ES-I3 (cell line): Measurements from ENCODE around the gene RBP5.
A peak's percentile ranks its signal among the peaks of the same experiment; 100 is the strongest.

Experiments
- H3K36me3 ChIP-seq: 2 replicates; pipeline ENCODE4 v1.6.1; 2013; ENCODE audit warnings: mild to moderate bottlenecking, low read length, control low read depth, moderate library complexity; ENCODE audit not compliant: insufficient read depth
- H3K4me1 ChIP-seq: 2 replicates; pipeline ENCODE4 v1.6.1; 2013; ENCODE audit warnings: mild to moderate bottlenecking, control low read depth, low read length; ENCODE audit not compliant: insufficient read depth
- H3K9ac ChIP-seq: 2 replicates; pipeline ENCODE4 v1.6.1; 2013; ENCODE audit warnings: low read depth, mild to moderate bottlenecking, low read length, moderate library complexity
- H3K9me3 ChIP-seq: 2 replicates; pipeline ENCODE4 v1.6.1; 2013; ENCODE audit warnings: mild to moderate bottlenecking, low read length, moderate library complexity; ENCODE audit not compliant: control insufficient read depth, insufficient read depth

The RBP5 gene

DNA sequence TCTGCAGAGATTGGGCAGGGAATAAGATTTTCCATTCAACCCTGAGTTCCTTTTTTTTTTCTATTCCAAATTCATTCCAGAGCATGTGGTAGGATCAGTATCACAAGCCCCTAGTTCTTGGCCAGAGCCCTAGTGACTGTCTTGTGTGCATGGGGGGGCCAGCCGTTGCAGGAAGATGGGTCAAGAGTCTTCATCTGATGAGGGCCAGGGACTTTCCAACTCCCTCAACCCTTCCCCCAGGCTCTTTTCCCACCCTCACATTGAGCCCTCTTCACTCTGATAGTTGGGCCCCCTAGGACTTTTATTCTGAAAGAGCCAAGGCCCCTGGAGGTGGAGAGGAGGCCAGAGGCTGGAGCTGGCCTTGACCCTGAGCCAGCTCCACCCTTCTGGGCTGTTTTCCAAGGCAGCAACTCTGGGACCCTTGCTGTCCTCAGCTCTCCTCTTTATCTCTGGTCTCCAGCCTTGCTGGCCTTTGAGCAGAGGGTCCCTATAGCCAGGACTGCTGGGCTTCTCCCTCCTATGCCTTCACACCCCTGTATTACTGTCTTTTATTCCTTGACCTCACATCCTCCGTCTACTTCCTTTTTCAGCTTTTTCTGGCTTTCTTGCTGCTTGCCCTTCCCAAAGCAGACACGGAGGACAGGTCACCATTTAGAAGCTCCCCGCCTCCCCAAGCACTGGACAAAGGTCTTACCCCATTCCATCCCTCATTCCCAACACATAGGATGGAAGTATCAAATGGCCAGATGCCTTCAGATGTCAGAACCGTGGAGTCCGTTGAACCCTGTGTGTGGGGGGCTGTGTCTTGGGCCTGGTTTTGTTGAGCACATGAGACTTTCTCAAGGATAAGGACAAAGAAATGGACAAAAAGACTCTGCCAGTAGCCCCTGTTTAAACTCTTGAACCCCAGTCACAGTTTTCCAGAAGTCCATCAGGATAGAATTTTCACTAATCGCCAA, 5.6 kb downstream of the RBP5 start:
- H3K9me3 ChIP-seq = no peaks in the 10 kb centered on the region
- no peak overlapping the region for H3K9ac ChIP-seq
- no peaks in the 10 kb centered on the region for H3K36me3 ChIP-seq
- peaks cover 9% of the 10 kb centered on the region; the same call in 1 of the 2 replicates for H3K4me1 ChIP-seq

DNA sequence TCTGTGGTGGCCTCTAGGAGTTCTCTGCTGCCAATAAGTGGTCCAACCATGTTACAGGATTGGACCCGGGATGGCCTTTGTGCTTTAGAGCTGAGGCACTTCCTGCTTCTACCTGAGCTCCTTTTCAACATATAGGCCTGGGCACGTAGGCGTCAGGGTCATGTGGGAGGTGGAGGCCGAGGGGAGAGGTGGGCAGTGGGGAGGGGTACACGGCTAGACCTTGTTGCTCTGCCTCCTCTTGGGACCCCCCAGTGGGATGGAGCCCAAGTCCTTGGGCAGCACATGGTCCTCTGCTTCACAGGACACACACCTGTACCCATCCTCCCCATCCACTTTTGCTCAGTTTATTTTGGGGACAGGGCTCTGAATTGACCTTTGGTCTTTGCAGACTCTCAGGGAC, 7.4 kb downstream of the RBP5 start:
- H3K36me3 ChIP-seq = no peaks in the 10 kb centered on the region
- H3K9ac ChIP-seq = no peak overlapping the region
- H3K4me1 ChIP-seq = peaks cover 5% of the 10 kb centered on the region; the same call in 1 of the 2 replicates
- H3K9me3 ChIP-seq = no peaks in the 10 kb centered on the region

DNA sequence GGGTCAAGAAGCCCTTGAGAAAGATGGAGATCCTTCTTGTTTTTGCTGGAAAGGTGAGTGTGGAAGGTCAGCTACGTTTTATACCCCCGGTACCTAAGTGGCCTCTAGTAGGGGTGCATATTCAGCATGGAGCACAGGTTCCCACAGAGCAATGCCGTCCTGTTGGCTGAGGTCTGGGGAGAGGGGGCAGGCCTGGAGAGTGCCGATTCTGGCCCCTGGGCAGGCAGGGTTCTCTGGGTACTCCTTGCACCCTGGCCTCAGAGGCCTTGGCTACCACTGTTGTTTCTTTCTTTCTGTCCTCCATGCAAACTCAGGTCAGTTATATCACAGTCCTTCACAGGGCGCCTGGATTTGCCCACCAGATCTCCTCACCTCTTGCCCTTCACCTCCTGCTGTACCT, 8.5 kb downstream of the RBP5 start:
- Histone ChIP-seq H3K4me1 (peaks cover 5% of the 10 kb centered on the region; the same call in 1 of the 2 replicates), H3K36me3 (peaks cover 2% of the 10 kb centered on the region; the same call in 1 of the 2 replicates), H3K9ac (no peak overlapping the region), H3K9me3 (no peaks in the 10 kb centered on the region)

DNA sequence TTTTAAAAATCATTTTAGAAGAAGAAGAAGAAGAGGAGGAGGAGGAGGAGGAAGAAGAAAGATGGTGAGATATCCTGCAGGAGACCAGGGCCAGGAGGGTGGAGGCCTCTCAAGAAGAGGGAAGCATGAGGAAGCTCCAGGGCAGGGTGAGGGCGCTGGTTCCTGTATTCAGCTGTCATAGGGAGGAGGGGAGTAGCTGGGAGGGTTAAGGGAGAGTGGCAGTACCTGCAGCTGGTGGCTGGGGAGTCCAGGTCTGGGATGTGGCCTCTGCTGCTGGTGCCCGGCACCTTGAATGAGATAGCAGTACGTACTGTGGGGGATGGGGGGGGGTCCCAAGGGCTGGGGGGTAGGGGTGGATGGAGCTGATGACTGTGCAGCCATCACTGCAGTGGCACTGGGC, 9.8 kb downstream of the RBP5 start:
- Histone ChIP-seq H3K36me3 (peaks cover 2% of the 10 kb centered on the region; the same call in 1 of the 2 replicates), H3K9me3 (no peaks in the 10 kb centered on the region), H3K9ac (no peak overlapping the region), H3K4me1 (peaks cover 5% of the 10 kb centered on the region; the same call in 1 of the 2 replicates)

DNA sequence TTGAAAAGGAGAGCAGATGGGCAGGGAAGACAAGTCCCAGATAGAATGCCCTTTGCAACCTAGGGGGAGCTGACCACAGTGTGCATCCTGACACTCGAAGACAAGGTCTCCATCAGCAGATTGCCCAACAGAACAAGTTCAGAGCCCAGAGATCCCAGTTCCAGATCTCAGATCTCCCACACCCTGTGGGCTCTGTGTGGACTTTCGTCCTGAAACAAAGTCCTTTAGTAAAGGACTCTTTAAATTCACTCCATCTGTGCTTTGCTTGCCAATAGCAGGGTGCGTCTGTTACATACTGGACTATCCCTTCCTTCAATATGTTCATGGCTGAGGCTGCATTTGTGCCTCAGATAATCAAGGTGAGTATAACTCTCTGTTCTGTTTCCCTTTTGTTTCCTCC, 11.0 kb downstream of the RBP5 start:
- Histone ChIP-seq H3K9ac (no peak overlapping the region), H3K36me3 (peaks cover 2% of the 10 kb centered on the region; the same call in 1 of the 2 replicates), H3K4me1 (no peaks in the 10 kb centered on the region; the same call in 1 of the 2 replicates), H3K9me3 (no peaks in the 10 kb centered on the region)

DNA sequence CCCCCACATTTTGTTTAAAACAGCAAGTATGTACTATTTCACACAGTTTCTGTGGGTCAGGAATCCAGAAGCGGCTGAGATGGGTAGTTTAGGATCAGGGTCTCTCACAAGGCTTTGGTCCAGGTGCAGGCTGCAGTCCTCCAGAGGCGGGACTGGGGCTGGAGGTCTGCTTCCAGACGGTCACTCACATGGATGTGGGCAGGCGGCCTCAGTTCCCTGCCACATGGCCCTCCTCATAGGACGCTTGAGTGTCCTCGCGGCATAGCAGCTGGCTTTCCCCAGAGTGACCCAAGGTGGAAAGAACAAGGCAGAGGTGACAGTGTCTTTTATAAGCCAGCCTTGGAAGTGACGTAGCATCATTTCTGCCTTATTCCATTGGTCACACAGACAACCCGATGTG, 11.8 kb downstream of the RBP5 start:
- H3K9ac ChIP-seq = no peak overlapping the region
- no peaks in the 10 kb centered on the region; the same call in 1 of the 2 replicates for H3K4me1 ChIP-seq
- H3K9me3 ChIP-seq = no peaks in the 10 kb centered on the region
- peaks cover 2% of the 10 kb centered on the region; the same call in 1 of the 2 replicates for H3K36me3 ChIP-seq

DNA sequence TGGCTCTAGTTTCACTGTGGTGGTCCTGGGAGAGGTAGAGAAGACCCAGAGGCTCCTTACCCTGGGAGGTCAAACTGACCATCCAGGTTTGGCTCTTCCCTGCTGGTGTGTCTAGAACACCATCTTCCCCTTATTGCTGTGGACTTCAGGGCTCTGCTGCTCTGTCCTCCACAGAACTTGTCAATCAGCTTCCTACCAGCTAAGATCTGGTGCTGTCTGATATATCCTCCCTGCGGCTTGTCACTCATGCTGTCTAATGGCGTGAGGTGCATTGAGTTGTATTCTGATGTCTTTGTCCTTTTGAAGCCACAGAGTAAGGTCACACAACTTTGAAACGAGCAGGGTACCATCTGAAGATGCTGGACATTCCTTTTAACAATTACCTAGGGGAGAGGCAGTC, 12.5 kb downstream of the RBP5 start:
- no peaks in the 10 kb centered on the region for H3K9me3 ChIP-seq
- H3K36me3 ChIP-seq = peaks cover 2% of the 10 kb centered on the region; the same call in 1 of the 2 replicates
- H3K9ac ChIP-seq = no peak overlapping the region
- no peaks in the 10 kb centered on the region; the same call in 1 of the 2 replicates for H3K4me1 ChIP-seq

DNA sequence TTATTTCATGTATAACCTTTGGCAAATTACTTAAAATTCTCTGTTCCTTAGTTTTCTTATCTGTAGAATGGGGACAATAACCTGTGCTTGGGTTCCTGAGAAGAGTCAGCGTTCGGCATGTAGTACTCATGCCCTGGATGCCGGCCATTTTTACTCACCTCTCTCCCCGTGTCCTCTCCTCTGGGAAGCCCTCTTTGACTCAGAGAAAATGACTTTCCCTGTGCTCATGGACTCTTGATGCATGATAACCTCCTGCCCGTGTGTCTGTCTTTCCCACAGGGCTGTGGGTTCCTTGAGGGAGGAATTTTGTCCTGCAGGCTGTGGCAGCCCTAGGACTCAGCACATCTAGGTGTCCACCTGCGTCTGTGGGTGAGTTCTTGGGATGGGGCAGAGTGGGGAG, 13.8 kb downstream of the RBP5 start:
- Histone ChIP-seq H3K9ac (no peak overlapping the region), H3K4me1 (no peaks in the 10 kb centered on the region; the same call in 1 of the 2 replicates), H3K9me3 (no peaks in the 10 kb centered on the region), H3K36me3 (peaks cover 2% of the 10 kb centered on the region; the same call in 1 of the 2 replicates)

DNA sequence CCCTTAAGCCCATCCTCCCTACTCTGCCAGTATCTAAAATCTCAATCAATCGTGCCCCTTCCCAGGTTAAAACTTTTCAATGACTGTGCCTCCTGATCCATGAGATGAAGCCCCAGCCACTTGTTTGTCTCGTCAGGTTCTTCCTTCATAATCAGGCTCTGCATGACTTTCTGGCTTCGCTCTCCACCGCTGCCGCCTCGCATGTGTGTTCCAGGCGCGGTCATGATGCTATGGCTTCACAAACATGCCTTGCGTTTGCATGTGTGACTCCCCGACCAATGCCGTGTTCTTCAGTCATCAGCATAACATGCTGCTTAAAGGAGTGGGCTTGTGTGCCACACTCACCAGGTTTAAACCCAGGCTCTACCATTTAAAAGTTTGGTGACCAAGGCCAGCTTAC, 14.7 kb downstream of the RBP5 start:
- H3K9me3 ChIP-seq = no peaks in the 10 kb centered on the region
- peaks cover 2% of the 10 kb centered on the region; the same call in 1 of the 2 replicates for H3K36me3 ChIP-seq
- H3K9ac ChIP-seq = no peak overlapping the region
- H3K4me1 ChIP-seq = no peaks in the 10 kb centered on the region; the same call in 1 of the 2 replicates

DNA sequence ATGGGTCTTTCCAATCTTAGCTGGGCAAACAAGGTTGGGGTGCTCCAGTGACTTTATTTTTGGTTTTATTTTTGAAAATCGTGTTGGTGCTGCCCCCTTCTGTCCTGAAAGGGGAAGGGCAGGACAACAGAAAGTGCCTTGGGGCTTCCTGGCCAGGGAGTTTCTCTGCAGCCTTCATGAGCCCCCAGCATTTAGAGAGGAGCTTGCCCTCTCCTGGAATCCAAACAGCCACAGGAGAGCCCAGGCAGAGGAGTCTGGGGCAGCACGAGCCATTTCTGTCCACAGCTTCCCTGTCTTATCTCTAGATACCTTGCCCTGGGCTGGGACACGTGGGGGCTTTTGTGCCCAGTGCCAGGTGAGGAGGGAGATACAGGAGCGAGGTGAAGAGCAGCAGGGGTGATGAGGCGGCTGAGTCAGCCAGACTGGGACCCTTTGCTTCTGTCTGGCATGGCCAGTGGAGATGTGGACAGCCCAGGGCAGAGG, 15.3 kb downstream of the RBP5 start:
- H3K9ac ChIP-seq = no peak overlapping the region
- H3K4me1 ChIP-seq = no peaks in the 10 kb centered on the region; the same call in 1 of the 2 replicates
- no peaks in the 10 kb centered on the region for H3K9me3 ChIP-seq
- H3K36me3 ChIP-seq = peaks cover 2% of the 10 kb centered on the region; the same call in 1 of the 2 replicates

DNA sequence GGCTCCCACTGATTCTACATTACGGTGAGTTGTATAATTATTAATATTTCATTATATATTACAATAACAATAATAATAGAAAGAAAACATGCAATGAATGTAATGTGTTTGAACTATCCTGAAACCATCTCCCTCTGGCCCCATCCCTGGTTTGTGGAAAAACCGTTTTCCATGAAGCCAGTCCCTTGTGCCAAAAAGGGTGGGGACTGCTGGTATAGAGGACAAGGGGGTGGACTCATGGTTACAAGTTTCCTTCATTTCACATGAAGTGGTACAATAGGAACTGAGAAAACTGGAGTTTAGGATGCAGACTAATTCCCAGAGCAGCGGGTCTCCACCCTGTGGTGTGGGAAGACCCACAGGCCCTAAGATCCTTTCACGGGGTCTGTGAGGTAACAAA, 16.6 kb downstream of the RBP5 start:
- H3K9me3 ChIP-seq = no peaks in the 10 kb centered on the region
- no peak overlapping the region for H3K9ac ChIP-seq
- H3K36me3 ChIP-seq = peaks cover 2% of the 10 kb centered on the region; the same call in 1 of the 2 replicates
- no peaks in the 10 kb centered on the region; the same call in 1 of the 2 replicates for H3K4me1 ChIP-seq

DNA sequence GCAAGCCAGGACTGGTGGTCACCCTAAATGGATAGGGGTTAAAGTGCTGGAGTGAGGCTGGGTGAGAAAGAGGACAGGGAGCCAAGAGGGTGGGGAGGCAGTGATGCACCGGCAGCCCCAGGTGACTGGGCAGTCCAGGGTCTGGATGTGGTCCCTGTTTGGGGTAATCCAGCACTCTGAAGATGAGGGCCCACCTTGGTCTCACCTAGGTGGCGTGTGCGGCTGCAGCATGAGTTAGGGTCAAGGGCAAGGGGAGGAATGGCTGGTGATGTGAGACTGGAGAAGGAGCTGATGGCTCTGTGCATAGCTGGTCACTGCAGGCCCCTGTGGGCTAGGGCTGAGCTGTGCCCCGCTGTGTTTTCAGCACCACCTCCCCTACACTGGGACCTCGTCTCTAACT, 18.0 kb downstream of the RBP5 start:
- Histone ChIP-seq H3K4me1 (no peaks in the 10 kb centered on the region; the same call in 1 of the 2 replicates), H3K9ac (no peak overlapping the region), H3K9me3 (no peaks in the 10 kb centered on the region)

DNA sequence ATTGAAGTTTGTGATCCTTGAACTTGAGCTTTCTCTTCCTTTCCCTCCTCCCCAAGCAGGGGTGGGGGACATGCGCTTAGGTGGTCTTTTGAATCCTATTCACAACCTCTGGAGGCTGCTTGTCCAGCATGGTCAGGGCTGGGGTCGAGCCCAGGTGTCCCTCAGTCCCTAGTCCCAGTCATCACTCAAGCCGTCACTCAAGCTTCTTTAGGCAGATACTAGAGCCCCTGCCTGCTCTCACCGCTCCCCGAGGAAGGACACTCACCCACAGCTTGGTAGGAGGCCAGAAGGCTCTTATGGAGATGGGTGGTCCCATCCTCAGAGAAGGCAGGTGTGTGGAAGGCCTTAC, 19.1 kb downstream of the RBP5 start:
- Histone ChIP-seq H3K36me3 (no peaks in the 10 kb centered on the region), H3K4me1 (no peaks in the 10 kb centered on the region; the same call in 1 of the 2 replicates), H3K9ac (no peak overlapping the region), H3K9me3 (no peaks in the 10 kb centered on the region)

More for the DNA sequence above, 18.0 kb downstream of the RBP5 start:
- H3K36me3 ChIP-seq = no peaks in the 10 kb centered on the region; the same call in 1 of the 2 replicates

DNA sequence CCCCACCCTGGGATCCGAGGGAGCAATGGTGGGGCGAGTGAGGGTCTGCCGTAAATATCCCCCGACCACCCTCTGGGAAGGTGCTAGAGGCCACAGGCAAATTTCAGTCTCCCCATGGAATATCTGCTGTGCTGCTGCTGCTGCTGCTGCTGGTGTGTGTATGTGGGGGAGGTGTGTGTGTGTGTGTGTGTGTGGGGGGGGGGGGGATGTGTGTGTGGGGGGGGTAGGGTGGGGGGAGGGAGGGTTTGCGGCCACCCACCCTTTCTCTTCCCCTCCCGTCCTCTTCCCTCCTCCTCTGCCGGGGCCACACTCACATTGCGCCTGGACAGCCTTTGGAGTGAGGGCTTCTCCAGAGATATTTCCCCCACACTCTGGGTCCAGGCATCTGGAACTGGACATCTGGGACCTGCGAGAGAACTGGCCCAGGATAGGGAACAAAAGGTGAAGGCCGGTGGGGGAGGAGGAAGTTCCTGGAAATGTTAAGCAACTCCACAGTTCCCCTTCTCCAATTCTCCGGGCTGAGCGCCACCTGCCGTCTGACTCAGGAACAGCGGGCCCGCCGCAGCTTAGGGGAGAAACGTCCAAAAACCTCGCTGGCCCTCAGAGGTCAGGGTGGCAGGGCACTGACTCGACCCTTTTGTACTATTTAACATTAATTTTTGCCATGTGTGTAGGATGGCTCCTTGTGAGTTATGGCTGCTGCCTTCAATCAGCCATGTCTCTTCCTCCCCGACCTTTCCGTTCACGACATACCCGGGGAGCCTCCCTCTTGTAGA, 19.7 kb downstream of the RBP5 start, which contains the start of gene C1RL:
C1RL (minus strand) TSS at position 419 of the 776 bp plus-strand sequence; CDS start at position 385, 34 bp downstream.
- Histone ChIP-seq H3K36me3 (no peaks in the 10 kb centered on the region), H3K9me3 (no peaks in the 10 kb centered on the region), H3K9ac (peak within 1 kb of the TSS; percentile 85), H3K4me1 (no peaks in the 10 kb centered on the region; the same call in 1 of the 2 replicates)
